HEK293 (cell line): ENCODE data around the gene POLD1.

Source experiments
- CTCF ChIA-PET: fragments of 350-600 bp; formaldehyde crosslinking; extraction: SDS; loops from one replicate; lab custom pipeline; 2021; ENCODE audit warnings: antibody characterized with exemption; lab: Yijun Ruan, JAX
- POLR2A ChIA-PET: fragments of 300-600 bp; formaldehyde crosslinking; extraction: SDS; loops from one replicate; lab custom pipeline; 2020; ENCODE audit warnings: antibody characterized with exemption, inconsistent platforms; lab: Yijun Ruan, JAX
- H3K27ac ChIP-seq: fragments of 200-500 bp; sonication (Bioruptor generic); 2 replicates; pipeline ENCODE4 v1.5.1; 2014; ENCODE audit warnings: low read depth, low read length, control low read depth, inconsistent platforms; ENCODE audit errors: extremely low read depth
- H3K36me3 ChIP-seq, 2 experiments: fragments of 200-500 bp in 1 of 2; sonication (Bioruptor generic) in 1 of 2; 1 replicate in 1 of 2; 2 replicates in 1 of 2; pipeline ENCODE4 v1.5.1; 2014 to 2017; ENCODE audit warnings: inconsistent platforms in 2 of 2, low read length in 2 of 2; ENCODE audit not compliant: control insufficient read depth in 2 of 2, insufficient read depth in 1 of 2
- H3K4me1 ChIP-seq: fragments of 200-500 bp; sonication (Bioruptor generic); 2 replicates; pipeline ENCODE4 v1.5.1; 2014; ENCODE audit warnings: mild to moderate bottlenecking, low read length, inconsistent platforms; ENCODE audit not compliant: control insufficient read depth, insufficient read depth
- H3K4me3 ChIP-seq: 2 replicates; pipeline ENCODE4 v1.5.1; 2011; ENCODE audit warnings: low read depth, mild to moderate bottlenecking, control low read depth, low read length, moderate library complexity
- H3K9me3 ChIP-seq: fragments of 200-500 bp; sonication (Bioruptor generic); 2 replicates; pipeline ENCODE4 v1.5.1; 2014; ENCODE audit warnings: low read depth, low read length, inconsistent platforms; ENCODE audit not compliant: control insufficient read depth, insufficient read depth
- GLIS1 ChIP-seq: fragments of 450-650 bp; formaldehyde crosslinking; IDR thresholded peaks from 2 replicates; pipeline ENCODE4 v1.5.1; 2016; ENCODE audit warnings: missing biosample characterization, missing genetic modification characterization
- GLIS2 ChIP-seq: fragments of 450-650 bp; formaldehyde crosslinking; IDR thresholded peaks from 2 replicates; pipeline ENCODE4 v1.5.1; 2016; ENCODE audit warnings: missing biosample characterization, missing genetic modification characterization
- SP7 ChIP-seq: fragments of 450-650 bp; formaldehyde crosslinking; IDR thresholded peaks from 2 replicates; pipeline ENCODE4 v1.5.1; 2016; ENCODE audit warnings: missing biosample characterization, missing genetic modification characterization
- YY1 ChIP-seq: fragments of 450-650 bp; formaldehyde crosslinking; IDR thresholded peaks from 2 replicates; pipeline ENCODE4 v1.5.1; 2018; ENCODE audit warnings: missing biosample characterization, missing genetic modification characterization
- ZFP41 ChIP-seq: fragments of 450-650 bp; formaldehyde crosslinking; IDR thresholded peaks from 2 replicates; pipeline ENCODE4 v1.5.1; 2016; ENCODE audit warnings: missing biosample characterization, missing genetic modification characterization, borderline replicate concordance
- ZNF10 ChIP-seq: fragments of 450-650 bp; formaldehyde crosslinking; IDR thresholded peaks from 2 replicates; pipeline ENCODE4 v1.5.1; 2017; ENCODE audit warnings: missing biosample characterization, missing genetic modification characterization
- ZNF335 ChIP-seq: fragments of 450-650 bp; formaldehyde crosslinking; conservative IDR thresholded peaks from 2 replicates; pipeline ENCODE4 v1.5.1; 2016; ENCODE audit warnings: missing biosample characterization, missing genetic modification characterization
- ZNF514 ChIP-seq: fragments of 450-650 bp; formaldehyde crosslinking; IDR thresholded peaks from 2 replicates; pipeline ENCODE4 v1.5.1; 2016; ENCODE audit warnings: missing biosample characterization, missing genetic modification characterization
- ZNF571 ChIP-seq: fragments of 450-650 bp; formaldehyde crosslinking; IDR thresholded peaks from 2 replicates; pipeline ENCODE4 v1.5.0; 2017; ENCODE audit warnings: missing biosample characterization, missing genetic modification characterization
- ZNF623 ChIP-seq: fragments of 450-650 bp; formaldehyde crosslinking; IDR thresholded peaks from 2 replicates; pipeline ENCODE4 v1.5.1; 2016; ENCODE audit warnings: missing biosample characterization, missing genetic modification characterization
- ZNF626 ChIP-seq: fragments of 450-650 bp; sonication (Bioruptor Pico); formaldehyde crosslinking; IDR thresholded peaks from 2 replicates; pipeline ENCODE4 v1.5.1; 2018; ENCODE audit warnings: missing biosample characterization, missing genetic modification characterization, inconsistent platforms
- ZSCAN30 ChIP-seq: fragments of 450-650 bp; IDR thresholded peaks from 2 replicates; pipeline ENCODE4 v1.5.1; 2018; ENCODE audit warnings: missing biosample characterization, mild to moderate bottlenecking, missing genetic modification characterization, moderate library complexity
- TF ChIP-seq, protein P1 (sequence below): fragments of 450-650 bp; formaldehyde crosslinking; IDR thresholded peaks from 2 replicates; pipeline ENCODE4 v1.5.1; 2016; ENCODE audit warnings: missing biosample characterization, missing genetic modification characterization
- TF ChIP-seq, protein P2 (sequence below): IDR thresholded peaks from 2 replicates; pipeline ENCODE4 v1.6.1; 2011; ENCODE audit warnings: mild to moderate bottlenecking, low read depth, low read length, borderline replicate concordance
- TF ChIP-seq, protein P3 (sequence below): fragments of 450-650 bp; formaldehyde crosslinking; IDR thresholded peaks from 2 replicates; pipeline ENCODE4 v1.5.1; 2017; ENCODE audit warnings: missing biosample characterization, missing genetic modification characterization
- TF ChIP-seq, protein P4 (sequence below): fragments of 450-650 bp; formaldehyde crosslinking; IDR thresholded peaks from 2 replicates; pipeline ENCODE4 v1.5.1; 2016; ENCODE audit warnings: missing biosample characterization, missing genetic modification characterization
- TF ChIP-seq, protein P5 (sequence below): fragments of 450-650 bp; formaldehyde crosslinking; IDR thresholded peaks from 2 replicates; pipeline ENCODE4 v1.5.1; 2016; ENCODE audit warnings: missing biosample characterization, missing genetic modification characterization
- TF ChIP-seq, protein P6 (sequence below): fragments of 450-650 bp; formaldehyde crosslinking; IDR thresholded peaks from 2 replicates; pipeline ENCODE4 v1.5.1; 2017; ENCODE audit warnings: missing biosample characterization, missing genetic modification characterization
- TF ChIP-seq, protein P7 (sequence below): fragments of 450-650 bp; formaldehyde crosslinking; IDR thresholded peaks from 2 replicates; pipeline ENCODE4 v1.5.1; 2016; ENCODE audit warnings: missing biosample characterization, missing genetic modification characterization
- TF ChIP-seq, protein P8 (sequence below): fragments of 450-650 bp; formaldehyde crosslinking; IDR thresholded peaks from 2 replicates; pipeline ENCODE4; 2016; ENCODE audit warnings: missing biosample characterization, missing genetic modification characterization
- TF ChIP-seq, protein P9 (sequence below): sonication (generic); formaldehyde crosslinking; IDR thresholded peaks from 2 replicates; pipeline ENCODE4 v1.8.1; 2022; ENCODE audit warnings: mild to moderate bottlenecking, moderate library complexity, missing genetic modification reagents

Gene POLD1

DNA sequence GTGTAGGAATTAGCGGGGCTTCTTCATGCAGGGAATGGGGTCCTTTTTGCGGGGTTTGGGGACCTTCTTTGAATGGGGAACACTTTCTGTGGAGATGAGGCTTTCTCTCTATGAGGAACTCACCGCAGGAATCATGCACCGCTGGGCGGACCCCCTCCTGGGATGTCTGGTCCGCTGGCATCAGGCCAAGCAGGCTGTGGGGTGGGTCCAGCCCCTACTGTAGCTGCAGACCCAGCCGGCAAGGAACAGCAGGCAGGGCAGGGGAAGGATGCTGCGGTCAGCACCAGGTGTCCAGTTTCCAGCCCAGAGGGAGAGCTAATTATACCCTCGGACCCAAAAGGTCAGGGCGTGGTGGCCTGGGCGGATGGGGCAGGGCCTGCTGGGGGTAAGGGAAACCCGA, 50.4 kb downstream of the POLD1 start:
- H3K9me3 ChIP-seq: no peaks in the 10 kb centered on the region
- peaks cover 11% of the 10 kb centered on the region for H3K4me1 ChIP-seq
- POLR2A ChIA-PET: no interaction called here
- CTCF ChIA-PET: interaction anchor here (0.5 to 0.6 kb wide), 2 partner anchors 11 to 82 kb away, joined by 3 to 5 read pairs; no protein-coding TSS in a partner anchor
- no peak overlapping the region for H3K4me3 ChIP-seq
- no peaks in the 10 kb centered on the region for H3K36me3 ChIP-seq
- no peak overlapping the region for H3K27ac ChIP-seq
- no peak for TF ChIP-seq ZNF623 (tag by site-specific recombination)
- TF ChIP-seq ZNF626 (tag by site-specific recombination): no peak
- peak; percentile 65 for TF ChIP-seq GLIS2 (tag by site-specific recombination)
- TF ChIP-seq, protein P1, sequence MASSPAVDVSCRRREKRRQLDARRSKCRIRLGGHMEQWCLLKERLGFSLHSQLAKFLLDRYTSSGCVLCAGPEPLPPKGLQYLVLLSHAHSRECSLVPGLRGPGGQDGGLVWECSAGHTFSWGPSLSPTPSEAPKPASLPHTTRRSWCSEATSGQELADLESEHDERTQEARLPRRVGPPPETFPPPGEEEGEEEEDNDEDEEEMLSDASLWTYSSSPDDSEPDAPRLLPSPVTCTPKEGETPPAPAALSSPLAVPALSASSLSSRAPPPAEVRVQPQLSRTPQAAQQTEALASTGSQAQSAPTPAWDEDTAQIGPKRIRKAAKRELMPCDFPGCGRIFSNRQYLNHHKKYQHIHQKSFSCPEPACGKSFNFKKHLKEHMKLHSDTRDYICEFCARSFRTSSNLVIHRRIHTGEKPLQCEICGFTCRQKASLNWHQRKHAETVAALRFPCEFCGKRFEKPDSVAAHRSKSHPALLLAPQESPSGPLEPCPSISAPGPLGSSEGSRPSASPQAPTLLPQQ (tag by site-specific recombination): peak; percentile 62
- TF ChIP-seq, protein P2, sequence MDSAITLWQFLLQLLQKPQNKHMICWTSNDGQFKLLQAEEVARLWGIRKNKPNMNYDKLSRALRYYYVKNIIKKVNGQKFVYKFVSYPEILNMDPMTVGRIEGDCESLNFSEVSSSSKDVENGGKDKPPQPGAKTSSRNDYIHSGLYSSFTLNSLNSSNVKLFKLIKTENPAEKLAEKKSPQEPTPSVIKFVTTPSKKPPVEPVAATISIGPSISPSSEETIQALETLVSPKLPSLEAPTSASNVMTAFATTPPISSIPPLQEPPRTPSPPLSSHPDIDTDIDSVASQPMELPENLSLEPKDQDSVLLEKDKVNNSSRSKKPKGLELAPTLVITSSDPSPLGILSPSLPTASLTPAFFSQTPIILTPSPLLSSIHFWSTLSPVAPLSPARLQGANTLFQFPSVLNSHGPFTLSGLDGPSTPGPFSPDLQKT: no peak
- TF ChIP-seq, protein P3, sequence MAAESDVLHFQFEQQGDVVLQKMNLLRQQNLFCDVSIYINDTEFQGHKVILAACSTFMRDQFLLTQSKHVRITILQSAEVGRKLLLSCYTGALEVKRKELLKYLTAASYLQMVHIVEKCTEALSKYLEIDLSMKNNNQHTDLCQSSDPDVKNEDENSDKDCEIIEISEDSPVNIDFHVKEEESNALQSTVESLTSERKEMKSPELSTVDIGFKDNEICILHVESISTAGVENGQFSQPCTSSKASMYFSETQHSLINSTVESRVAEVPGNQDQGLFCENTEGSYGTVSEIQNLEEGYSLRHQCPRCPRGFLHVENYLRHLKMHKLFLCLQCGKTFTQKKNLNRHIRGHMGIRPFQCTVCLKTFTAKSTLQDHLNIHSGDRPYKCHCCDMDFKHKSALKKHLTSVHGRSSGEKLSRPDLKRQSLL (tag by site-specific recombination): no peak
- TF ChIP-seq, protein P4, sequence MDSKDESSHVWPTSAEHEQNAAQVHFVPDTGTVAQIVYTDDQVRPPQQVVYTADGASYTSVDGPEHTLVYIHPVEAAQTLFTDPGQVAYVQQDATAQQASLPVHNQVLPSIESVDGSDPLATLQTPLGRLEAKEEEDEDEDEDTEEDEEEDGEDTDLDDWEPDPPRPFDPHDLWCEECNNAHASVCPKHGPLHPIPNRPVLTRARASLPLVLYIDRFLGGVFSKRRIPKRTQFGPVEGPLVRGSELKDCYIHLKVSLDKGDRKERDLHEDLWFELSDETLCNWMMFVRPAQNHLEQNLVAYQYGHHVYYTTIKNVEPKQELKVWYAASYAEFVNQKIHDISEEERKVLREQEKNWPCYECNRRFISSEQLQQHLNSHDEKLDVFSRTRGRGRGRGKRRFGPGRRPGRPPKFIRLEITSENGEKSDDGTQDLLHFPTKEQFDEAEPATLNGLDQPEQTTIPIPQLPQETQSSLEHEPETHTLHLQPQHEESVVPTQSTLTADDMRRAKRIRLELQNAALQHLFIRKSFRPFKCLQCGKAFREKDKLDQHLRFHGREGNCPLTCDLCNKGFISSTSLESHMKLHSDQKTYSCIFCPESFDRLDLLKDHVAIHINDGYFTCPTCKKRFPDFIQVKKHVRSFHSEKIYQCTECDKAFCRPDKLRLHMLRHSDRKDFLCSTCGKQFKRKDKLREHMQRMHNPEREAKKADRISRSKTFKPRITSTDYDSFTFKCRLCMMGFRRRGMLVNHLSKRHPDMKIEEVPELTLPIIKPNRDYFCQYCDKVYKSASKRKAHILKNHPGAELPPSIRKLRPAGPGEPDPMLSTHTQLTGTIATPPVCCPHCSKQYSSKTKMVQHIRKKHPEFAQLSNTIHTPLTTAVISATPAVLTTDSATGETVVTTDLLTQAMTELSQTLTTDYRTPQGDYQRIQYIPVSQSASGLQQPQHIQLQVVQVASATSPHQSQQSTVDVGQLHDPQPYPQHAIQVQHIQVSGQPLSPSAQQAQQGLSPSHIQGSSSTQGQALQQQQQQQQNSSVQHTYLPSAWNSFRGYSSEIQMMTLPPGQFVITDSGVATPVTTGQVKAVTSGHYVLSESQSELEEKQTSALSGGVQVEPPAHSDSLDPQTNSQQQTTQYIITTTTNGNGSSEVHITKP (tag by site-specific recombination): peak; percentile 79
- peak; percentile 84 for TF ChIP-seq SP7
- TF ChIP-seq, protein P5, sequence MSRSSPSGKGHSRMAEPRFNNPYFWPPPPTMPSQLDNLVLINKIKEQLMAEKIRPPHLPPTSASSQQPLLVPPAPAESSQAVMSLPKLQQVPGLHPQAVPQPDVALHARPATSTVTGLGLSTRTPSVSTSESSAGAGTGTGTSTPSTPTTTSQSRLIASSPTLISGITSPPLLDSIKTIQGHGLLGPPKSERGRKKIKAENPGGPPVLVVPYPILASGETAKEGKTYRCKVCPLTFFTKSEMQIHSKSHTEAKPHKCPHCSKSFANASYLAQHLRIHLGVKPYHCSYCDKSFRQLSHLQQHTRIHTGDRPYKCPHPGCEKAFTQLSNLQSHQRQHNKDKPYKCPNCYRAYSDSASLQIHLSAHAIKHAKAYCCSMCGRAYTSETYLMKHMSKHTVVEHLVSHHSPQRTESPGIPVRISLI (tag by site-specific recombination): no peak
- no peak for TF ChIP-seq ZNF571
- no peak for TF ChIP-seq ZNF10 (tag by site-specific recombination)
- TF ChIP-seq, protein P6, sequence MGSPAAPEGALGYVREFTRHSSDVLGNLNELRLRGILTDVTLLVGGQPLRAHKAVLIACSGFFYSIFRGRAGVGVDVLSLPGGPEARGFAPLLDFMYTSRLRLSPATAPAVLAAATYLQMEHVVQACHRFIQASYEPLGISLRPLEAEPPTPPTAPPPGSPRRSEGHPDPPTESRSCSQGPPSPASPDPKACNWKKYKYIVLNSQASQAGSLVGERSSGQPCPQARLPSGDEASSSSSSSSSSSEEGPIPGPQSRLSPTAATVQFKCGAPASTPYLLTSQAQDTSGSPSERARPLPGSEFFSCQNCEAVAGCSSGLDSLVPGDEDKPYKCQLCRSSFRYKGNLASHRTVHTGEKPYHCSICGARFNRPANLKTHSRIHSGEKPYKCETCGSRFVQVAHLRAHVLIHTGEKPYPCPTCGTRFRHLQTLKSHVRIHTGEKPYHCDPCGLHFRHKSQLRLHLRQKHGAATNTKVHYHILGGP (tag by site-specific recombination): no peak
- TF ChIP-seq ZNF335 (tag by site-specific recombination): peak; percentile 78
- TF ChIP-seq ZSCAN30 (tag by site-specific recombination): no peak
- TF ChIP-seq ZFP41 (tag by site-specific recombination): no peak
- TF ChIP-seq, protein P7, sequence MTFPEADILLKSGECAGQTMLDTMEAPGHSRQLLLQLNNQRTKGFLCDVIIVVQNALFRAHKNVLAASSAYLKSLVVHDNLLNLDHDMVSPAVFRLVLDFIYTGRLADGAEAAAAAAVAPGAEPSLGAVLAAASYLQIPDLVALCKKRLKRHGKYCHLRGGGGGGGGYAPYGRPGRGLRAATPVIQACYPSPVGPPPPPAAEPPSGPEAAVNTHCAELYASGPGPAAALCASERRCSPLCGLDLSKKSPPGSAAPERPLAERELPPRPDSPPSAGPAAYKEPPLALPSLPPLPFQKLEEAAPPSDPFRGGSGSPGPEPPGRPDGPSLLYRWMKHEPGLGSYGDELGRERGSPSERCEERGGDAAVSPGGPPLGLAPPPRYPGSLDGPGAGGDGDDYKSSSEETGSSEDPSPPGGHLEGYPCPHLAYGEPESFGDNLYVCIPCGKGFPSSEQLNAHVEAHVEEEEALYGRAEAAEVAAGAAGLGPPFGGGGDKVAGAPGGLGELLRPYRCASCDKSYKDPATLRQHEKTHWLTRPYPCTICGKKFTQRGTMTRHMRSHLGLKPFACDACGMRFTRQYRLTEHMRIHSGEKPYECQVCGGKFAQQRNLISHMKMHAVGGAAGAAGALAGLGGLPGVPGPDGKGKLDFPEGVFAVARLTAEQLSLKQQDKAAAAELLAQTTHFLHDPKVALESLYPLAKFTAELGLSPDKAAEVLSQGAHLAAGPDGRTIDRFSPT (tag by site-specific recombination): peak; percentile 46; the same call in 1 of the 2 replicates
- TF ChIP-seq, protein P8, sequence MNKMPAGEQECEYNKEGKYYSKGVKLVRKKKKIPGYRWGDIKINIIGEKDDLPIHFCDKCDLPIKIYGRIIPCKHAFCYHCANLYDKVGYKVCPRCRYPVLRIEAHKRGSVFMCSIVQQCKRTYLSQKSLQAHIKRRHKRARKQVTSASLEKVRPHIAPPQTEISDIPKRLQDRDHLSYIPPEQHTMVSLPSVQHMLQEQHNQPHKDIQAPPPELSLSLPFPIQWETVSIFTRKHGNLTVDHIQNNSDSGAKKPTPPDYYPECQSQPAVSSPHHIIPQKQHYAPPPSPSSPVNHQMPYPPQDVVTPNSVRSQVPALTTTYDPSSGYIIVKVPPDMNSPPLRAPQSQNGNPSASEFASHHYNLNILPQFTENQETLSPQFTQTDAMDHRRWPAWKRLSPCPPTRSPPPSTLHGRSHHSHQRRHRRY (tag by site-specific recombination): no peak
- TF ChIP-seq, protein P9, sequence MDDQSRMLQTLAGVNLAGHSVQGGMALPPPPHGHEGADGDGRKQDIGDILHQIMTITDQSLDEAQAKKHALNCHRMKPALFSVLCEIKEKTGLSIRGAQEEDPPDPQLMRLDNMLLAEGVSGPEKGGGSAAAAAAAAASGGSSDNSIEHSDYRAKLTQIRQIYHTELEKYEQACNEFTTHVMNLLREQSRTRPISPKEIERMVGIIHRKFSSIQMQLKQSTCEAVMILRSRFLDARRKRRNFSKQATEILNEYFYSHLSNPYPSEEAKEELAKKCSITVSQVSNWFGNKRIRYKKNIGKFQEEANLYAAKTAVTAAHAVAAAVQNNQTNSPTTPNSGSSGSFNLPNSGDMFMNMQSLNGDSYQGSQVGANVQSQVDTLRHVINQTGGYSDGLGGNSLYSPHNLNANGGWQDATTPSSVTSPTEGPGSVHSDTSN (CRISPR knock-in tag): no peak
- TF ChIP-seq ZNF514 (tag by site-specific recombination): no peak
- TF ChIP-seq GLIS1 (tag by site-specific recombination): peak; percentile 90
- no peak for TF ChIP-seq YY1 (tag by site-specific recombination)
